ENCODE measurements around the gene TNIK.
"Not testable (repeated sequence)": the region's sequence is repeated elsewhere in the genome, so short reads cannot be mapped to it uniquely, and the experiment has no call there.

Gene TNIK

DNA sequence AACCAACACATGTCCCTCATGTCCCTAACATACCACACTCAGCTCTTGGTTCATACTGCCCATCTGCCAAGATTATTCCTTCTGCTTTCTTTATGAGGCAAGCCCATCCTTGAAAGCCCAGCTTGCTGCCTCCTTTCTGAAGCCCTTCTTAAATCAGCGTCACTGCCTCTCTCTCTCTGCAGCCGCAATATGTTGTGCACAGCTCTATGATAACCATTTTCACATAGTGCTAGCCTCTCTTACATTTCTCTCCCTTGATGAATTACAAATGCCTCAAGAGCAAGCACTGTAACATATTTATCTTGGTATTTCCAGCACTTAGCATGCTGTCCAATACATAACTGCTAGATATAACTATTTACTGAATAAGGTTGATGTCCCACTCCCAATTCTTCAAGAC, 86.5 kb downstream of the TNIK start:
- Histone ChIP-seq H3K9me3 (ENCODE audit: insufficient read depth, low read length) (no peaks in the 10 kb centered on the region), H3K9ac (ENCODE audit: insufficient read length, low read depth) (no peak overlapping the region), H3K27me3 (ENCODE audit: insufficient read depth, insufficient read length) (no peaks in the 10 kb centered on the region), H3K36me3 (ENCODE audit: insufficient read depth, insufficient read length, low read length) (no peaks in the 10 kb centered on the region), H3K4me1 (ENCODE audit: insufficient read depth, insufficient read length) (no peaks in the 10 kb centered on the region), H3K4me3 (ENCODE audit: insufficient read length, low read depth) (no peak overlapping the region)
- no peak for DNase-seq (ENCODE audit: low read depth, low spot score)
- TF ChIP-seq YY1 (IDR thresholded peaks at IDR 0.05; ENCODE audit: insufficient read depth, insufficient read length) (no peak), ZNF274 (IDR thresholded peaks at IDR 0.05; ENCODE audit: low read depth, low read length) (no peak), SUZ12 (IDR thresholded peaks at IDR 0.05; ENCODE audit: extremely low read depth, insufficient read depth, insufficient read length) (no peak)

DNA sequence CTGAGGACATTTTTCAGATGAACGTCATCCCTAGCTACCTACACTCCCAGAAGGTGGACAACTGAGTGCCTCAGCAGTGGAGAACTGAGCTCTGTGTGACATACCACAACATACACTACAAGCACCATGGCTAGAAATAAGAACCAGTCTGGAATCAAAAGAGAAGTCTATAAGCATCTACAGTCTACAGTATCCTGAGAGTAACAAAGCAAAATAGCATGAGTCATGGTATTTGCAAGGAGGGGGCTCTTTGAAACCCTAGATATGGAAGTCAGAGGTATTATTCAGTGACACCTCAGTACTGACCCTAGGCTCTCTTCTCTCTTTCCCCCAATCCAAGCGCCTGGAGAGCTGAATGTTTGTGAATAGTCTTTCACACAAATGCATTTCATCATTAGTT, 87.5 kb downstream of the TNIK start:
- no peak for DNase-seq (ENCODE audit: low read depth, low spot score)
- no peak overlapping the region for H3K9ac ChIP-seq (ENCODE audit: insufficient read length, low read depth)
- H3K4me3 ChIP-seq (ENCODE audit: insufficient read length, low read depth), result no peak overlapping the region
- no peaks in the 10 kb centered on the region for H3K36me3 ChIP-seq (ENCODE audit: insufficient read depth, insufficient read length, low read length)
- H3K27me3 ChIP-seq (ENCODE audit: insufficient read depth, insufficient read length), result no peaks in the 10 kb centered on the region
- H3K9me3 ChIP-seq (ENCODE audit: insufficient read depth, low read length), result no peaks in the 10 kb centered on the region
- H3K4me1 ChIP-seq (ENCODE audit: insufficient read depth, insufficient read length), result no peaks in the 10 kb centered on the region
- no peak for TF ChIP-seq SUZ12 (IDR thresholded peaks at IDR 0.05; ENCODE audit: extremely low read depth, insufficient read depth, insufficient read length)
- TF ChIP-seq ZNF274 (IDR thresholded peaks at IDR 0.05; ENCODE audit: low read depth, low read length), result no peak
- TF ChIP-seq YY1 (IDR thresholded peaks at IDR 0.05; ENCODE audit: insufficient read depth, insufficient read length), result no peak

DNA sequence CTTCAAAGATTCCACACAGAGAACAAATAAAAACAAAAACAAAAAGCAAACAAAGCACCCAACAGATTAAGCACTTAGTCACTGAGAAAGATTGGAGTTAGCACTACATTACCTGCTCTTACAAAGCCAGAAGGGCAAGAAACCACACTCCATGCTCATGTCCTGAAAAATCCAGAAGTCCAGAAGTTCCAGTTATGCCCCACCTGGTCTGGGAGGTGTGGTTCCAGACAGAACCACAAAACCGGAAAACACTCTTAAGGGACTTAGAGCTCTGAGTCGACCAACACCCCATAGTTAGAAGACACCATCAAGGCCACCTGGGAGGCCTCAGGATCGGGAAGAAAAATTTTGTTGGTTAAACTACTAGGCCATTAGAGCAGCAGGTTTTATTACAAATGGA, 88.9 kb downstream of the TNIK start:
- no peak overlapping the region for H3K9ac ChIP-seq (ENCODE audit: insufficient read length, low read depth)
- no peaks in the 10 kb centered on the region for H3K4me1 ChIP-seq (ENCODE audit: insufficient read depth, insufficient read length)
- H3K27me3 ChIP-seq (ENCODE audit: insufficient read depth, insufficient read length), result no peaks in the 10 kb centered on the region
- H3K36me3 ChIP-seq (ENCODE audit: insufficient read depth, insufficient read length, low read length), result no peaks in the 10 kb centered on the region
- no peak for DNase-seq (ENCODE audit: low read depth, low spot score)
- H3K4me3 ChIP-seq (ENCODE audit: insufficient read length, low read depth), result no peak overlapping the region
- H3K9me3 ChIP-seq (ENCODE audit: insufficient read depth, low read length), result no peaks in the 10 kb centered on the region
- TF ChIP-seq YY1 (IDR thresholded peaks at IDR 0.05; ENCODE audit: insufficient read depth, insufficient read length) (no peak), ZNF274 (IDR thresholded peaks at IDR 0.05; ENCODE audit: low read depth, low read length) (no peak), SUZ12 (IDR thresholded peaks at IDR 0.05; ENCODE audit: extremely low read depth, insufficient read depth, insufficient read length) (no peak)

DNA sequence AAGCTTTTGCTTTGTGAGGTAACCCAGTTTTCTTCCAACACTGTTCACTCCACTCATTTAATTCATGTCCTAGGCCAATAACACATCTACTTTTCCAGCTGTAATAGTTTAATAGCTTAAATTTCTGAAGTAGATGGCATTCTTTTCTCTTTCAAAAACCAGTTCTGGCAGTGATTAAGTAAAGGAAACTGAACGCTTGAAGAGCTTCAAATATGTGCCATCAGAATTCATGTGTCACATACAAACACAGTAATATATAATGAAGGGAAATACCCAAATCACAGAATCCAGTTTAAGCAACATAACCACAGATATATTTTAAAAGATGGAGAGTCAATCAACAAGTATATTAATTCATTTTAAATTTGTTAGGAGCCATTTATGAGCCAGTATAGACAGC, 91.0 kb downstream of the TNIK start:
- no peak for DNase-seq (ENCODE audit: low read depth, low spot score)
- TF ChIP-seq ZNF274 (IDR thresholded peaks at IDR 0.05; ENCODE audit: low read depth, low read length) (no peak), SUZ12 (IDR thresholded peaks at IDR 0.05; ENCODE audit: extremely low read depth, insufficient read depth, insufficient read length) (no peak), YY1 (IDR thresholded peaks at IDR 0.05; ENCODE audit: insufficient read depth, insufficient read length) (no peak)
- H3K27me3 ChIP-seq (ENCODE audit: insufficient read depth, insufficient read length), result no peaks in the 10 kb centered on the region
- H3K4me1 ChIP-seq (ENCODE audit: insufficient read depth, insufficient read length), result no peaks in the 10 kb centered on the region
- H3K9me3 ChIP-seq (ENCODE audit: insufficient read depth, low read length), result no peaks in the 10 kb centered on the region
- H3K36me3 ChIP-seq (ENCODE audit: insufficient read depth, insufficient read length, low read length), result no peaks in the 10 kb centered on the region
- H3K4me3 ChIP-seq (ENCODE audit: insufficient read length, low read depth), result no peak overlapping the region
- no peak overlapping the region for H3K9ac ChIP-seq (ENCODE audit: insufficient read length, low read depth)

DNA sequence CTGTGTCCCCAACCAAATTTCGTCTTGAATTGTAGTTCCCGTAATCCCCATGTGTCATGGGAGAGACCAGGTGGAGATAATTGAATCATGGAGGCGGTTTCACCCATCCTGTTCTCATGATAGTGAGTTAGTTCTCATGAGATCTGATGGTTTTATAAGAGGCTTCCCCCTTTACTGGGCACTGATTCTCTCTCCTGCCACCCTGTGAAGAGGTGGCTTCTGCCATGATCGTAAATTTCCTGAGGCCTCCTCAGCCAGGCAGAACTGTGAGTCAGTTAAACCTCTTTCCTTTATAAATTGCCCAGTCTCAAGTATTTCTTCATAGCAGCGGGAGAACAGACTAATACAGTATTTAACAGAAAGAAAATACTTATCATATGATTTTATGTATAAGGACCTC, 93.5 kb downstream of the TNIK start:
- H3K4me1 ChIP-seq (ENCODE audit: insufficient read depth, insufficient read length); H3K9me3 ChIP-seq (ENCODE audit: insufficient read depth, low read length); H3K4me3 ChIP-seq (ENCODE audit: insufficient read length, low read depth); H3K27me3 ChIP-seq (ENCODE audit: insufficient read depth, insufficient read length); DNase-seq (ENCODE audit: low read depth, low spot score); H3K36me3 ChIP-seq (ENCODE audit: insufficient read depth, insufficient read length, low read length); H3K9ac ChIP-seq (ENCODE audit: insufficient read length, low read depth): not testable (repeated sequence)

DNA sequence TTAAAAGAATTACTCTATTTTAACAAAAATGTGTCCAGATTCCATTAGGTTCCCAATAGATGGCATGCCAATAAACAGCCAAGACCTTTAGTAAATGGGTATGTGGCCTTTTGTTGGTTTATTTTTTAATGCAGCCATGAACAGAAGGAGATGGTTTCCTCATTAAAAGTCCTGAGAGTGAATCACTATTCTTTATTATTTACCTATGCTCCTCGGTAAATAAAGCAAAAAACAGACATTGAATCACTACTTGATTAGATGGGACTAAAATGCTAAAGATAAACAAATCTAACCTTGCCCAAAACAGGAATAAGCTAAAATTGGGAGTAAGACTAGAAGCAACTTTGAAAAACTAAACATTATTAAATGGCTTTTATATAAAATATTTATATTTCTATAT, 94.2 kb downstream of the TNIK start:
- DNase-seq (ENCODE audit: low read depth, low spot score), result no peak
- H3K9me3 ChIP-seq (ENCODE audit: insufficient read depth, low read length), result no peaks in the 10 kb centered on the region
- TF ChIP-seq ZNF274 (IDR thresholded peaks at IDR 0.05; ENCODE audit: low read depth, low read length) (no peak), YY1 (IDR thresholded peaks at IDR 0.05; ENCODE audit: insufficient read depth, insufficient read length) (no peak), SUZ12 (IDR thresholded peaks at IDR 0.05; ENCODE audit: extremely low read depth, insufficient read depth, insufficient read length) (no peak)

DNA sequence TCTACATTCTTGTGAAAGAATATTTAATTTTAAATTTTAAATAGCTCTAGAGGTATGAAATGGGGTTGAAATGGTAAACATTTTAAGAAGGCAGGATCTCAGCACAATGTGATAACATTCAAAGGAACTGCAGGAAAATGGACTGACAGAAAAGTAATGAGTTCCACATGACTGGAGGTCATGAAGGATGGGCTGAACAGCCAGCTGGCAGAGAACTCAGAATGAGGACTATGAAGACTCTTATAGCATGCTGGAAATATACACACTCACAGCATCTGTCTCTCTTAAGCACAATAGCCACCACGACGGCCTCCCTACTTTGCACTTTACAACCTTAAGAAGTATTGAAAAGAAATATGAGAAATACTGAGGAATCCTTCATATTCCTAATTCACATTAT, 94.7 kb downstream of the TNIK start:
- H3K4me1 ChIP-seq (ENCODE audit: insufficient read depth, insufficient read length), result no peaks in the 10 kb centered on the region
- DNase-seq (ENCODE audit: low read depth, low spot score), result no peak

More for the DNA sequence above, 94.2 kb downstream of the TNIK start:
- no peaks in the 10 kb centered on the region for H3K27me3 ChIP-seq (ENCODE audit: insufficient read depth, insufficient read length)
- H3K36me3 ChIP-seq (ENCODE audit: insufficient read depth, insufficient read length, low read length), result no peaks in the 10 kb centered on the region
- H3K4me1 ChIP-seq (ENCODE audit: insufficient read depth, insufficient read length), result no peaks in the 10 kb centered on the region
- no peak overlapping the region for H3K9ac ChIP-seq (ENCODE audit: insufficient read length, low read depth)
- no peak overlapping the region for H3K4me3 ChIP-seq (ENCODE audit: insufficient read length, low read depth)

DNA sequence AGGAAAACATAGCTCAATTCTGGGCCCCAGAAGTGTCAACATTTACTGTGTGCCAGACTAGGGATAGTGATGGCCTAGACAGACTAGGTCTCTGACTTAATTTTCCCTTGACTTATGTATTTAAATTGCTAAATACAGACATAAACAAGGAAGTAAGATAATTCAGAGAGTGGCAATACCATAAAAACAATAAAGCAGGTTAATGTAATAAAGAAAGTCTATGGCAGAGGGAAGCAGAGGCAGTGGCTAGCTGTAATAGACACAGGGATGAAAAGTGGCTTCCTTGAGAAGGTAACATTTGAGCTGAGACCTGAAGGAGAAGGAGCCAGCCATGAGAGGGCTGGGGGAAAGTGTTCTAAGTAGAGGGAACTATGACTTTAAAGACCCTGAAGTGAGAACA, 95.7 kb downstream of the TNIK start:
- no peaks in the 10 kb centered on the region for H3K27me3 ChIP-seq (ENCODE audit: insufficient read depth, insufficient read length)
- H3K4me3 ChIP-seq (ENCODE audit: insufficient read length, low read depth), result no peak overlapping the region
- H3K9ac ChIP-seq (ENCODE audit: insufficient read length, low read depth), result no peak overlapping the region
- TF ChIP-seq YY1 (IDR thresholded peaks at IDR 0.05; ENCODE audit: insufficient read depth, insufficient read length) (no peak), SUZ12 (IDR thresholded peaks at IDR 0.05; ENCODE audit: extremely low read depth, insufficient read depth, insufficient read length) (no peak), ZNF274 (IDR thresholded peaks at IDR 0.05; ENCODE audit: low read depth, low read length) (no peak)
- H3K4me1 ChIP-seq (ENCODE audit: insufficient read depth, insufficient read length), result no peaks in the 10 kb centered on the region
- H3K36me3 ChIP-seq (ENCODE audit: insufficient read depth, insufficient read length, low read length), result no peaks in the 10 kb centered on the region
- H3K9me3 ChIP-seq (ENCODE audit: insufficient read depth, low read length), result no peaks in the 10 kb centered on the region
- no peak for DNase-seq (ENCODE audit: low read depth, low spot score)

More for the DNA sequence above, 94.7 kb downstream of the TNIK start:
- no peak overlapping the region for H3K4me3 ChIP-seq (ENCODE audit: insufficient read length, low read depth)
- no peaks in the 10 kb centered on the region for H3K9me3 ChIP-seq (ENCODE audit: insufficient read depth, low read length)
- no peak overlapping the region for H3K9ac ChIP-seq (ENCODE audit: insufficient read length, low read depth)
- H3K36me3 ChIP-seq (ENCODE audit: insufficient read depth, insufficient read length, low read length), result no peaks in the 10 kb centered on the region
- no peak for TF ChIP-seq SUZ12 (IDR thresholded peaks at IDR 0.05; ENCODE audit: extremely low read depth, insufficient read depth, insufficient read length)
- TF ChIP-seq YY1 (IDR thresholded peaks at IDR 0.05; ENCODE audit: insufficient read depth, insufficient read length), result no peak
- TF ChIP-seq ZNF274 (IDR thresholded peaks at IDR 0.05; ENCODE audit: low read depth, low read length), result no peak
- H3K27me3 ChIP-seq (ENCODE audit: insufficient read depth, insufficient read length), result no peaks in the 10 kb centered on the region
